ENCODE measurements around the gene UPB1.

The UPB1 gene

DNA sequence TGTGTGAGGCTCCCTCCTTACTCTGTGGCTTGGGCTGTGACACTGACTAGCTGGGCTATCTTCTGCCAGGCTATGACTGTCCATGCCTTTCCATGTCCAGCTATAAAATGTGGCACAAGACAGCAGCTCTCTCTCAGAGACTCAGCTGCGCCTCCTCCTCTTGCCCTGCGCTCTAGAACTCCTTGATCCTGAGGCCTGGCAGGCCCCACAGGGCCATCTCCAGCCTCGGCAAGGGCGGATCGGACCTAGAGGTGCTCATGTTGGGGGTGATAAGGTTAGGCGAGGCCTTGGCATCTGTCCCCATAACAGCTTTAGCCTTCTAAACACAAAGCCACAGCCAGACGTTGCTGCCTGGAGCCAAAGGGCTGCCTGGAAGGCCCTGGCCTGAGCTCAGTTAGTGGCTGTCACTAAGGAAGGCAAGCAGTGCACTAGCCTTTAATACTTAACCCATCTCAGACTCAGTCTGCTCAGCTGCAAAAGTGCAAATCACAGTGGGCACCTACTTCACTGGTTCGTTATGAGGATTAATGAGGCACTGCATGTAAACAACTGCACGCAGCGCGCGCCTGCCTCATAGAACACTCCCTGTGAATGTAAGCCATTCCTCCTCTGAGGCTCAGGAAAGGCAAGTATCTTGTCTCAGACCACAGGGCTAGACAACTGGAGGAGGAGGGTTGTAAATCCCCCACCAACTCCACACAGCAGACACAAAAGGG lies 58.6 kb downstream of the UPB1 start:
- no peak for DNase-seq (ENCODE audit: extremely low spot score)
- POLR2A ChIA-PET, result interaction anchor here (0.9 to 2.4 kb wide), 3 partner anchors 8 to 17 kb away, joined by 3 to 17 read pairs (median 11); no protein-coding TSS in a partner anchor
- CTCF ChIA-PET, result no interaction called here
- TF ChIP-seq ELF4 (IDR thresholded peaks at IDR 0.05), result no peak
- no peak for TF ChIP-seq HDGF (IDR thresholded peaks at IDR 0.05; ENCODE audit: borderline replicate concordance)
- TF ChIP-seq L3MBTL2 (conservative IDR thresholded peaks at IDR 0.05), result no peak
- no peak for TF ChIP-seq ARNT (IDR thresholded peaks at IDR 0.05)
- no peak for TF ChIP-seq TARDBP (IDR thresholded peaks at IDR 0.05)
- no peak for TF ChIP-seq SUZ12 (IDR thresholded peaks at IDR 0.05)
- TF ChIP-seq, protein P1, sequence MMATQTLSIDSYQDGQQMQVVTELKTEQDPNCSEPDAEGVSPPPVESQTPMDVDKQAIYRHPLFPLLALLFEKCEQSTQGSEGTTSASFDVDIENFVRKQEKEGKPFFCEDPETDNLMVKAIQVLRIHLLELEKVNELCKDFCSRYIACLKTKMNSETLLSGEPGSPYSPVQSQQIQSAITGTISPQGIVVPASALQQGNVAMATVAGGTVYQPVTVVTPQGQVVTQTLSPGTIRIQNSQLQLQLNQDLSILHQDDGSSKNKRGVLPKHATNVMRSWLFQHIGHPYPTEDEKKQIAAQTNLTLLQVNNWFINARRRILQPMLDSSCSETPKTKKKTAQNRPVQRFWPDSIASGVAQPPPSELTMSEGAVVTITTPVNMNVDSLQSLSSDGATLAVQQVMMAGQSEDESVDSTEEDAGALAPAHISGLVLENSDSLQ (IDR thresholded peaks at IDR 0.05), result no peak
- no peak for TF ChIP-seq LEF1 (IDR thresholded peaks at IDR 0.05; ENCODE audit: borderline replicate concordance)
- TF ChIP-seq SP1 (IDR thresholded peaks at IDR 0.05), result no peak
- no peak for TF ChIP-seq FOXK2 (IDR thresholded peaks at IDR 0.05)
- no peak for TF ChIP-seq NFRKB (IDR thresholded peaks at IDR 0.05)
- TF ChIP-seq ZNF384 (IDR thresholded peaks at IDR 0.05), result no peak
- TF ChIP-seq BHLHE40 (IDR thresholded peaks at IDR 0.05; ENCODE audit: borderline replicate concordance), result no peak
- TF ChIP-seq FOXM1 (IDR thresholded peaks at IDR 0.05; ENCODE audit: borderline replicate concordance), result no peak
- no peak for TF ChIP-seq CTBP1 (IDR thresholded peaks at IDR 0.05; ENCODE audit: borderline replicate concordance)
- no peak for TF ChIP-seq FOXA1 (IDR thresholded peaks at IDR 0.05)

DNA sequence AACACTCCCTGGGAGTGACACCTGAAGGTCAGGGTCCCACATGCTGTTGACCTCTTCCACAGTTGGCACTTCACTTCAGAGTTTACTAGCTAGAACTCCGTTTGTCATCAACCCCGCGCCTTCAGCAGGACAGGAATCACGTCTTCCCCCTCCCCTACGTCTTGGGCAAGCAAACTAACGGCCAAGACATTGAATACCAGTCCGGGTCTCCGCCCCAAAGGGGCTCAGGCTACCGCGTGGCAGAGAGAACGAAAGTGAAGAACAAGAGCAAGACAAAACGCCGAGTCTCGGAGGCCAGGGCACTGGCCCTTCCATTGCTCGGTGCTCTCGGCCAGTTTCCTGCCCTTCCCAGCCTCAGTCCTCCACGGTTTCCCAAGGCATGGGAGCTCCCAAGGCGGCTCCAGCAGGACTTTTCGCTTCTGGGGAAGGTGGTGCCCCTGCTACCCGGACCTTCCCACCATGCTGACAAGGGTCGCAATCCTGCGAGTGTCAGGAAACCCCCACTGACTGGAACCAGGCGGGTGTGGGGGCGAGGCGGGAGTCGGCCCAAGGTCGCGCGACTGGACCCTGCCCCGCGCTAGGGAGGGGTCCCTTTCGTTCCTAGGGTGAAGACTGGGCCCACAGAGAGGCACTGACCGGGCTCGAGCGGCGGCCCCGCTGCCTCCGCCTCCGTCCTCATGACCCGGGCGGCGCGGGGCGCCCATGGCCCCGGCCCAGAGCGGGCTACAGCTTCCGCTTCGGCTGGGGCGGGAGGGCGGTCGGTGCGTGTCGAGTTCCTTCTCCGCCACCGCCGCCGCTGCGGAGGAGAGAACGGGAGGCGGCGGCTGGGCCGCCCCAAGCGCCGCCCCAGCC lies 59.4 kb downstream of the UPB1 start, which contains the start of gene GUCD1:
TSS of gene GUCD1 (minus strand) at position 826 of the 852 bp plus-strand sequence. CDS start at position 679, 147 bp downstream.
- DNase-seq (ENCODE audit: extremely low spot score), result peak; percentile 33
- ChIA-PET CTCF (no interaction called here), POLR2A (interaction anchor here (0.6 to 2.4 kb wide), 12 partner anchors 9 to 697 kb away, joined by 3 to 17 read pairs (median 5); no protein-coding TSS in a partner anchor)
- TF ChIP-seq HDGF (IDR thresholded peaks at IDR 0.05; ENCODE audit: borderline replicate concordance) (no peak), L3MBTL2 (conservative IDR thresholded peaks at IDR 0.05) (peak; percentile 20; the same call in 1 of the 2 replicates)

DNA sequence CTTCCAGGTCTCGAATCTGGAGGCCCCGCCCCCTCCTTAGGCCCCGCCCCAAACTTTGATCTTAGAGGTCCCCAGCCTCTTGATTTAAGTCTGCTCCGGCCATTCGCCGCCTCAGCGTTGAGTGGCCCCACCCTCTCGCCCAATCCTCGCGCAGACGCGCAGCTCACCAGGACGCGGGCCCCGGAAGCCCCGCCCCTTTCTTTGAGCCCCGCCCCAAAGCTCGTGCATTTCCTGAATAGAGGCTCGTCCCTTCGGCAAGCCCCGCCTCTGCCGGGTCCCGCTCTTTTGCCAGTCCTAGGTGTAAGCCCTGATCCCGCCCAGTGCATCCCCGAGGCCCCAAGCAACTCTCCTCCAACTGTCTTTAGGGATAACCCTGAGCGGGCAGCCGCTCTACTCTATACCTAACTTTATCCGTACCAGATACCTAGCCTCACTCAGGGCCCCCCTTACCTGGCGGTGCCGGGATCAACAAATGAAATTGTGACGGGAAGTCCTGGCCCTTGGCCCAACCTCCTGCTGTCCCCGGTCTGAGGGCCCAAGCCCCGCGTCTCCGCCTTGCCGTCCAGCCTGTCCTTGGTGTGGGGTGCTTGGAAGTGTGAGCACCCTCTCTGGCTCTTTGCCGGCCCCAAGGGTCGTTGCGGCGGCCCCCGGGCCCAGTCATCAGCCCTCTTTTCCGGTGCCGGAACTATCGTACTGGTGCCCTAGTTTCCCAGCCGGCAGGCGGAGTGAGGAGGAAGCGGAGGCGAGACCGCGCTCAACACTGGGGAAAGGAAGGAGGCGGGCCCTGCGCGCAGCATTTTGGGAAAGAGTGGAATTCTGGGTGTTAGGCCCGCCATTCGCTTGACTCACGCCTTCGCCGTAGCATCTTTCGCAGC lies 60.3 kb downstream of the UPB1 start, which contains the start of gene SNRPD3:
TSS of gene SNRPD3 (plus strand) at position 835 of the 875 bp plus-strand sequence. CDS start 1,676 bp downstream, outside the sequence.
- peak; percentile 100 for DNase-seq (ENCODE audit: extremely low spot score)
- ChIA-PET CTCF (no interaction called here), POLR2A (interaction anchor here (0.6 to 2.4 kb wide), 12 partner anchors 10 to 698 kb away, joined by 3 to 17 read pairs (median 5); no protein-coding TSS in a partner anchor)
- TF ChIP-seq NFRKB (IDR thresholded peaks at IDR 0.05), result peak; percentile 90
- TF ChIP-seq HDGF (IDR thresholded peaks at IDR 0.05; ENCODE audit: borderline replicate concordance), result no peak
- peak; percentile 79 for TF ChIP-seq ELF4 (IDR thresholded peaks at IDR 0.05)
- peak; percentile 65; the same call in 1 of the 2 replicates for TF ChIP-seq FOXM1 (IDR thresholded peaks at IDR 0.05; ENCODE audit: borderline replicate concordance)
- TF ChIP-seq ARNT (IDR thresholded peaks at IDR 0.05), result peak; percentile 73
- TF ChIP-seq, protein P1 (IDR thresholded peaks at IDR 0.05), result peak; percentile 93
- no peak for TF ChIP-seq TARDBP (IDR thresholded peaks at IDR 0.05)
- peak; percentile 92; the same call in 1 of the 2 replicates for TF ChIP-seq CTBP1 (IDR thresholded peaks at IDR 0.05; ENCODE audit: borderline replicate concordance)
- TF ChIP-seq L3MBTL2 (conservative IDR thresholded peaks at IDR 0.05), result peak; percentile 95
- TF ChIP-seq FOXK2 (IDR thresholded peaks at IDR 0.05), result peak; percentile 63

DNA sequence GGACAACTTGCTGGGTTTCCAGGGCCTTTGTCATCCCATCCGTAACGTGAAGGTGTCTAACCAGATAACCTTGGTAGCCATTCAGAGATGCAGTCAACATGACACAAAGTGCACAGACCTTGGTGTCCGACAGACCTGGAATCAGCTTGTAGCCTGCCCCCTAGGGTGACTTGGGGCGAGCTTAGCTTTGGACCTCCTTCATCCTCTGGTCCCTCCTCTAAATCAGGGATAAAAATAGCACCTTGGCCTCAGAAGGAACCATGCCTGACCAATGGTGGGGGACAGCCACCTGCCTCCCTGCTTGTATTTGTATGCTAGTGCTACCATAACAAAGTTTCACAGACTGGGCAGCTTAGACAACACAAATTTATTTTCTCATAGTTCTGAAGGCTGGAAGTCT lies 64.3 kb downstream of the UPB1 start:
- no peak for DNase-seq (ENCODE audit: extremely low spot score)
- ChIA-PET CTCF (interaction anchor here (0.6 kb wide), 1 partner anchor 183 kb away, joined by 5 read pairs; no protein-coding TSS in a partner anchor), POLR2A (interaction anchor here (0.7 kb wide), 1 partner anchor 10 kb away, joined by 3 read pairs; no protein-coding TSS in a partner anchor)
- TF ChIP-seq ZNF384 (IDR thresholded peaks at IDR 0.05) (no peak), TARDBP (IDR thresholded peaks at IDR 0.05) (no peak), FOXK2 (IDR thresholded peaks at IDR 0.05) (no peak), ELF4 (IDR thresholded peaks at IDR 0.05) (no peak), LEF1 (IDR thresholded peaks at IDR 0.05; ENCODE audit: borderline replicate concordance) (no peak), FOXA1 (IDR thresholded peaks at IDR 0.05) (no peak), FOXM1 (IDR thresholded peaks at IDR 0.05; ENCODE audit: borderline replicate concordance) (no peak), NFRKB (IDR thresholded peaks at IDR 0.05) (no peak)

DNA sequence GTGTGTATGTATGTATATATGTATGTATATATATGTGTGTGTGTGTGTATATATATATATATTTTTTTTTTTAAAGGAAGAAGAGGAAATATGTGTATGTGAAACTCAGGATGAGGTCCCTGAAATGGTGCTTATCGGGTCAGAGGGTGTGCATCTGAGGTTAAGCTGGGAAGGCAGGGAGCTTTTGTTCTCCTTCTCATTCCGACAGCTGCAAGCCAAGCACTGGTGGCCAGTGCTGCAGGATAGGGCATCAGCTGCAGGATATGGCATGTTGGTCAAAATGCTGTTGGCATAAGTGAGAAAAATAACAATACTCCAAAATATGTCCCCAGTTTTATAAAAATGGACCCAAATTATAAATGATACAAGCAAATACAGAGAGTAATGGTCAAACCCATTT lies 68.1 kb downstream of the UPB1 start:
- ChIA-PET POLR2A (interaction anchor here (3.8 kb wide), 1 partner anchor 9 kb away, joined by 17 read pairs; the partner anchor contains the start of gene GUCD1), CTCF (no interaction called here)
- no peak for TF ChIP-seq L3MBTL2 (conservative IDR thresholded peaks at IDR 0.05)
- no peak for TF ChIP-seq HDGF (IDR thresholded peaks at IDR 0.05; ENCODE audit: borderline replicate concordance)
- TF ChIP-seq TARDBP (IDR thresholded peaks at IDR 0.05), result no peak
- no peak for TF ChIP-seq ELF4 (IDR thresholded peaks at IDR 0.05)
- TF ChIP-seq CTBP1 (IDR thresholded peaks at IDR 0.05; ENCODE audit: borderline replicate concordance), result no peak
- TF ChIP-seq, protein P1 (IDR thresholded peaks at IDR 0.05), result no peak
- no peak for TF ChIP-seq FOXM1 (IDR thresholded peaks at IDR 0.05; ENCODE audit: borderline replicate concordance)
- no peak for TF ChIP-seq LEF1 (IDR thresholded peaks at IDR 0.05; ENCODE audit: borderline replicate concordance)
- no peak for TF ChIP-seq FOXA1 (IDR thresholded peaks at IDR 0.05)
- TF ChIP-seq SP1 (IDR thresholded peaks at IDR 0.05), result no peak
- no peak for TF ChIP-seq FOXK2 (IDR thresholded peaks at IDR 0.05)
- no peak for DNase-seq (ENCODE audit: extremely low spot score)
